Heart left ventricle (tissue), 16 donors: ENCODE data around the gene OPN1MW. TPM values are rescaled to one million over a fixed set of nuclear protein-coding genes. Genes with fewer than 3 reads are reported as not detected.
"Not testable (repeated sequence)": the region's sequence is repeated elsewhere in the genome, so short reads cannot be mapped to it uniquely, and the experiment has no call there.

Experiments
- ATAC-seq, 4 donors: fragments of 200-7000 bp; cut with Tn5 transposase; one replicate each; pipeline ENCODE4 v1.9.1; 2020 to 2022; ENCODE audit warnings: moderate library complexity in 4 of 4, mild to moderate bottlenecking in 3 of 4, moderate number of reproducible peaks in 1 of 4
- DNase-seq, 5 donors: peaks; one replicate each; pipeline ENCODE4 v3.0.0-alpha.2; 2020
- H3K27ac ChIP-seq, 12 donors: fragments of 200-600 bp; sonication (generic) in 4 of 12; one replicate each; pipeline versions ENCODE4 v1.5.0 to v1.8.0; 2016 to 2022; ENCODE audit warnings: mild to moderate bottlenecking in 2 of 12
- H3K27me3 ChIP-seq, 9 donors: fragments of 200-600 bp; sonication (generic) in 2 of 9; one replicate each; pipeline versions ENCODE4 v1.5.1 to v1.8.0; 2016 to 2022; ENCODE audit warnings: mild to moderate bottlenecking in 3 of 9
- H3K36me3 ChIP-seq, 9 donors: fragments of 200-600 bp; sonication (generic) in 2 of 9; one replicate each; pipeline versions ENCODE4 v1.5.0 to v1.8.0; 2018 to 2022; ENCODE audit warnings: mild to moderate bottlenecking in 2 of 9
- H3K4me1 ChIP-seq, 12 donors: fragments of 200-600 bp; sonication (generic) in 4 of 12; one replicate each; pipeline versions ENCODE4 v1.5.0 to v1.8.0; 2016 to 2022; ENCODE audit warnings: mild to moderate bottlenecking in 3 of 12
- H3K4me3 ChIP-seq, 12 donors: fragments of 200-600 bp; sonication (generic) in 4 of 12; one replicate each; pipeline versions ENCODE4 v1.5.0 to v1.8.0; 2017 to 2022; ENCODE audit warnings: mild to moderate bottlenecking in 9 of 12, moderate library complexity in 4 of 12
- H3K9me3 ChIP-seq, 12 donors: fragments of 200-600 bp; sonication (generic) in 4 of 12; one replicate each; pipeline versions ENCODE4 v1.5.0 to v1.8.0; 2016 to 2022; ENCODE audit warnings: mild to moderate bottlenecking in 1 of 12
- WGBS, 4 donors: extraction: QIAGEN DNeasy Blood & Tissue Kit in 2 of 4; methylation state at CpG; one replicate each; pipeline versions ENCODE4 v1.1.5 to v1.1.7; 2013 to 2018; 5-methylcytosine and 5-hydroxymethylcytosine counted together
- intact Hi-C, 10 donors: fragments of 100-400 bp; cut with DNase I; formaldehyde crosslinking; loops; one replicate each; pipeline versions ENCODE4 v1.11.1 to v1.14.2; 2022
- polyA plus RNA-seq, 2 donors: library from polyadenylated mRNA; stranded (reverse); fragments of 200-250 nt; gene quantifications; one replicate each; pipeline ENCODE4 v1.2.3, GENCODE V29; 2013
- total RNA-seq, 9 donors: library from RNA; depleted of rRNA in 2 of 9; stranded (reverse); fragments of >200 nt in 2 of 9; fragmentation: NEBNext Ultra II Directional in 3 of 9; extraction: Animal tissue kit (Norgen Biotek cat#: 25700) in 3 of 9; gene quantifications; one replicate each; pipeline versions ENCODE4 v1.1.0 to v1.2.4, GENCODE V29; 2016 to 2023
- donor health status: ischemic (EF 13 %, LVEDD 7.1; RV severe dilation, severe dysfunction).
- donor health status: healthy with polysubstance abuse.
- donor health status: DM: no; HTN: yes; CAD: no.
- donor health status: DM: no; HTN: no; CAD: no.
- donor health status: ischemic (EF 25% LVEDD 6.9; RV normal size, moderate dysfunction).
- donor health status: ischemic (EF 25% LVEDD 5.7; RV mildly dilated, moderate dysfunction).
- donor health status: healthy.
- donor health status: DM: yes; HTN: yes; CAD: no.
- donor health status: ischemic (EF 35%, LVEDD 5.7; RV mildly dilated, moderate dysfunction).
- donor health status: nonischemic (EF 11% LVEDD 7.7; RV severe dilation, severe dysfunction).
- donor health status: DM: yes; HTN: yes; CAD: no.
- donor health status: PGD.
- donor health status: ischemic (EF 29% LVEDD 5.4; RV normal size, mild dysfunction).
- donor health status: nonischemic (EF 23%, LVEDD 6.1; RV moderate dilation, normal function).

The OPN1MW gene
- total and polyA plus RNA-seq, 11 donors = not detected

DNA sequence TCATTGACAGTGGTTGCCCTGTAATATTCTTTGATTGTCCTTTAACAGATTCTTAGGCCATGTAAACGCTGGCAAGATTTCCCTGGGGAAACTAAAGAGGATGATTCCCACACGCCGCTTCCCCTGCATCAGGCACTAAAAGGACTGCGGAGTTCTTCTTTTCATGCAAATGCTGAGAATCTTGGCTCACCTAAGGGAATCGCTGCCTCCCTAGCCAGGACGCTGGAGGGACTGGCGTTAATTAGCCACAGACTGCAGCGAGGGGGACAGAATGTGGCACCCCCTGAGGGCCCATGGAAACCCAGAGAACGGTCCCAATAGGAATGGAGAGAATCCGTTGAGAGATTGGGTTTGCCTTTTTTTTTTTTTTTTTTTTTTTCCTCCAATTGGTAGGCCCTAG is 29.1 kb downstream of the OPN1MW start:
- no CpG with 5 or more reads among the region's 10 CpGs for WGBS, 4 donors
- ATAC-seq, DNase-seq, H3K27me3 ChIP-seq, H3K4me1 ChIP-seq, H3K9me3 ChIP-seq, H3K4me3 ChIP-seq, H3K36me3 ChIP-seq, intact Hi-C loops, H3K27ac ChIP-seq: not testable (repeated sequence)

DNA sequence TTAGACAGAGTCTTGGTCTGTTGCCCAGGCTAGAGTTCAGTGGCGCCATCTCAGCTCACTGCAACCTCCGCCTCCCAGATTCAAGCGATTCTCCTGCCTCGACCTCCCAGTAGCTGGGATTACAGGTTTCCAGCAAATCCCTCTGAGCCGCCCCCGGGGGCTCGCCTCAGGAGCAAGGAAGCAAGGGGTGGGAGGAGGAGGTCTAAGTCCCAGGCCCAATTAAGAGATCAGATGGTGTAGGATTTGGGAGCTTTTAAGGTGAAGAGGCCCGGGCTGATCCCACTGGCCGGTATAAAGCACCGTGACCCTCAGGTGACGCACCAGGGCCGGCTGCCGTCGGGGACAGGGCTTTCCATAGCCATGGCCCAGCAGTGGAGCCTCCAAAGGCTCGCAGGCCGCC is 37.1 kb downstream of the OPN1MW start, which contains the start of gene OPN1MW2:
TSS of gene OPN1MW2 (plus strand) at position 301 of the 400 bp plus-strand sequence. CDS start at position 361, 60 bp downstream.
- H3K27me3 ChIP-seq, ATAC-seq, H3K4me1 ChIP-seq, H3K4me3 ChIP-seq, H3K36me3 ChIP-seq, H3K9me3 ChIP-seq, H3K27ac ChIP-seq, intact Hi-C loops, DNase-seq: not testable (repeated sequence)
- no CpG with 5 or more reads among the region's 16 CpGs for WGBS, 4 donors

DNA sequence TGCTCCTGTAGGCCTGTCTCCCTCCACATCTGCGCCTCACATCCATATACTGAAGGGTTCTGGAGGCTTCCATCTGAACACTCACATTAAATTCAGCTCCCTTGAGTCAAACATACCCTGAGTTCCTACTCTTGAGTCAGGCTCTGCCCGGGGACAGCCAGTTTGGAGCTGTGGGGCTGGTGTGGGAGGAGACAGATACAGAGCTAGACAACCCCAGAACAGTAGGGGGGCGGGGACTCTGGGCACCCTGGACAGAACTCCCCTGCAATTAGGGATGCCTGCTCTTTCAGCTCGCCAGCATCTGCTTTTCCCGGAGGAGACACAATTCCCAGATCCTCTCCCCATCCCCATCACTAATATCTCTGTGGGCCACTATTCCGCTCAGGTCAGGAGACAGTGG is 42.9 kb downstream of the OPN1MW start:
- not testable (repeated sequence) for H3K27ac ChIP-seq, DNase-seq
- WGBS, 4 donors = no CpG with 5 or more reads among the region's 6 CpGs

DNA sequence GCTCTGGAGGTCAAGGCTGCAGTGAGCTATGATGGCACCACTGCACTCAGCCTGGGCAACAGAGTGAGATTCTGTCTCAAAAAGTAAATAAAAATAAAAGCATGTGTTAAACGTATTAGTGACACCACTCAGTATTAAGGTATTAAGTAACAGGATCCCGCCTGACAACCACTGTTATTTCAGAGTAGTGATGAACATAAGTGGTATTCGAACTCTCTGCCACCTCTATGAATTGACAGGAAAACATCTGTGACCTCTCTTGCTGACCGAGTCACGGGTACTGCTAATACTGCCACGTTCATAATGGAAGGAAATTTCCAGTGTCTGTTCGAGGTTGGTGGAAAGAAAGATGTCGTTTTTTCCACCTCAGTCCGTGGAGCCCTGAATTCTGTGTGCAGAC is 44.3 kb downstream of the OPN1MW start:
- H3K27ac ChIP-seq, intact Hi-C loops, H3K36me3 ChIP-seq, H3K27me3 ChIP-seq, H3K4me3 ChIP-seq, H3K9me3 ChIP-seq, ATAC-seq, H3K4me1 ChIP-seq, DNase-seq: not testable (repeated sequence)
- no CpG with 5 or more reads among the region's 9 CpGs for WGBS, 4 donors

More for the DNA sequence above, 42.9 kb downstream of the OPN1MW start:
- H3K4me1 ChIP-seq, H3K9me3 ChIP-seq, H3K4me3 ChIP-seq, intact Hi-C loops, H3K36me3 ChIP-seq, ATAC-seq, H3K27me3 ChIP-seq: not testable (repeated sequence)

DNA sequence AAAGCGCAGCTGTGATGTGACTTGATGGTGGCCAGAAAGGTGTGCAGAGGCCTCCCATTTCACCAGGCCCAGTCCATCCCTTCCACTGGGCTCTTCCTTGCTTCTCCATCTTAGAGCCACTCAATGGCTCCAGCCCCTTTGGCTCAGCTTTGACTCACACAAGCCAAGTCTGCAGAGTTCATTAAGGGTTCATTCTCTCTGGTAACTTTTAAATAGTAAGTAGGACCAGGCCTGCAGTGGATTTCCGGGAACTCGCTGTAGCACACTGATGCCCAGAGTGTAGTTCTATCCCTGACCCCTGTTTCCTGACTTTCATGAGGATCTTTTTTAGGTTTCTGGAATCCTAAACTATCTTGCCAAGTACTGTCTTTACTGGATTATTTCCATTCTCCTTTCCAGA is 49.0 kb downstream of the OPN1MW start:
- DNase-seq, intact Hi-C loops, H3K27ac ChIP-seq, H3K9me3 ChIP-seq, H3K27me3 ChIP-seq, H3K4me3 ChIP-seq, H3K36me3 ChIP-seq, H3K4me1 ChIP-seq: not testable (repeated sequence)
- no CpG with 5 or more reads among the region's 3 CpGs for WGBS, 4 donors
- ATAC-seq = peak in 3 of 4 donors; percentile 57 to 85 (median 79)

DNA sequence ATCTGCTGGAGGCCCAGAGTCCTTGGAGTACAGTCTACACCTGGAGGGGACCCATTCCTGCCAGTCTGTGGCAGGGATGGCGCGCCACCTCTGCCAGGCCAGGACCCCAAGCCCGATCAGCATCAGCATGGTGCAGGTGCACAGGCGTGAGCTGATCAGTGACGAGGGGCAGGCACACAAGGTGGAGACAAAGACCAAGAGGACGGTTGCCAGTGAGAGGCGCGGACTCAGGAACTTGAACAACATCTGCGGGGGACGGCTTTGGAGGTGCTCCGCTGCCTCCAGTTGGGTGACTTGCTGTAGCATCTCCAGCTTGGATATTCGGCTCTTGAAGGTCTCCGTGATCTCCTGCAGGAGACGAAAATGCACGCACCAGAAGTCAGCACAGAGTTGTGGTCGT is 51.2 kb downstream of the OPN1MW start:
- DNase-seq, H3K36me3 ChIP-seq, H3K27ac ChIP-seq, H3K9me3 ChIP-seq, H3K27me3 ChIP-seq, H3K4me3 ChIP-seq, ATAC-seq, intact Hi-C loops, H3K4me1 ChIP-seq: not testable (repeated sequence)
- no CpG with 5 or more reads among the region's 16 CpGs for WGBS, 4 donors

DNA sequence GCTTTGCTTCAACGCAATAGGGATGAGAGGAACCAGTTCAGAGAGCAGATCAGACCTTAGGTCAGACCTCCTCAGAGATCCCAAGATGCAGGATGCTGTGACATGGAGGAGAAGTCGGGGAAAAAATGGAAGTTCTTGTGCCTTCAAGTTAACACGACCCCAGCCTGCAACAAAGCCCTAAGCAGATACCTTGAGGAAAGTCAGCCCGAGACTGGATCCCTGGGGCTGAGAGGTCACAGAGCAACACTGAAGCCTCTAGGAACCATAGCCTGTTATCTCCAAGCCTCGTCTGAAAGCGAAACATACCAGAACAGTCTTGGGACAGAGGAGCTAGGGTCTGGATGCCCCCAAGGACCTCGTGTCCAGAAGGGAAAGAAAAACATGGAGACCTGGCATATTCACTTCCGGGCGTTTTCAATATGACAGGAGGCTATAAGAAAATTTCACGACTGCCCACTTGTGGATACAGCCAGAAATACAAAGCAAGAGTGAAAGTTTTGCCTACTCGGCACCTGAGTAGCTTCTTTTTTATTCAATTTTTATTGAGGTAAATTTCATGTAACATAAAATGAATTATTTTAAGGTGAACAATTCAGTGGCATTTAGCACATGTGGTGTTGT is 56.7 kb downstream of the OPN1MW start:
- ATAC-seq, H3K27ac ChIP-seq, H3K36me3 ChIP-seq, intact Hi-C loops, H3K4me3 ChIP-seq, H3K9me3 ChIP-seq, H3K27me3 ChIP-seq, H3K4me1 ChIP-seq: not testable (repeated sequence)
- peak in 1 of 5 donors; percentile 11 for DNase-seq
- WGBS, 4 donors = 75% methylated on average over 9 of the region's 11 CpGs; no CpG with 5 or more reads in 3 of the 4 donors

DNA sequence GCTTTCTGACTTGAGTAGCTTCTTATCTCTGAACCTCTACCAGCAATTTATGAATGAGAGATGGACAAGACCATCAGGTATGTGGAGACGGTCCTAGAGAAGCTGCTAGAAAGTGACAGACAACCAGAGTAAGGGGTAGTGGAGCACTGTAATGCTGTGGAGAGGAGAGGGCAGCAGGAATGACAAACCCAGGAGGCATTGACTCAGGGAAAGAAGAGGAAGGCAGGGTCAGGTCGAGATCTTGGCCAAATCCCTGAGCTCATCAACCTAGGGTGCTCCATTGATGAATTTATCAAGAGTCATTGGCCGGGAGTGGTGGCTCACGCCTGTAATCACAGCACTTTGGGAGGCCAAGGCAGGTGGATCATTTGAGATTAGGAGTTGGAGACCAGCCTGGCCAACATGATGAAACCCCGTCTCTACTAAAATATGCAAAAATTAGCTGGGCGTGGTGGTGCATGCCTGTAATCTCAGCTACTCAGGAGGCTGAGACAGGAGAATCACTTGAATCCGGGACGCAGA is 57.6 kb downstream of the OPN1MW start:
- H3K27ac ChIP-seq, H3K9me3 ChIP-seq, H3K4me3 ChIP-seq, H3K27me3 ChIP-seq, intact Hi-C loops, H3K4me1 ChIP-seq, H3K36me3 ChIP-seq: not testable (repeated sequence)
- DNase-seq (peak in 1 of 5 donors; percentile 11), ATAC-seq (peak in 1 of 4 donors; percentile 39)
- WGBS, 4 donors = 74 to 90% (median 81%) methylated on average over 6 to 8 of the region's 8 CpGs; no CpG with 5 or more reads in 1 of the 4 donors

Other genes with a start within 250 kb of the OPN1MW start
- 100 to 1,000 TPM in 2 of 9 donors, 10 to 100 TPM in 7; 52.5 to 112 (median 72.1) TPM for gene NAA10, start 247.6 kb upstream of the OPN1MW start, total RNA-seq
- gene NAA10, start 247.6 kb upstream of the OPN1MW start, polyA plus RNA-seq = 100 to 1,000 TPM; 120 to 221 TPM
- 10 to 100 TPM in 5 of 9 donors, 1 to 10 TPM in 4; 5.1 to 35.5 (median 10.2) TPM for gene RENBP, start 238.0 kb upstream of the OPN1MW start, total RNA-seq
- gene RENBP, start 238.0 kb upstream of the OPN1MW start, polyA plus RNA-seq = 1 to 10 TPM; 6.4 to 9.8 TPM
- gene HCFC1, start 210.8 kb upstream of the OPN1MW start, total RNA-seq = 10 to 100 TPM; 22.7 to 72.6 (median 34.8) TPM
- 10 to 100 TPM; 11.8 to 23.0 TPM for gene HCFC1, start 210.8 kb upstream of the OPN1MW start, polyA plus RNA-seq
- 10 to 100 TPM in 2 of 9 donors, 1 to 10 TPM in 7; 3.5 to 11.4 (median 8.3) TPM for gene TMEM187, start 209.8 kb upstream of the OPN1MW start, total RNA-seq
- 1 to 10 TPM; 3.2 to 7.0 TPM for gene TMEM187, start 209.8 kb upstream of the OPN1MW start, polyA plus RNA-seq
- gene IRAK1, start 162.7 kb upstream of the OPN1MW start, total RNA-seq = 10 to 100 TPM; 22.0 to 79.2 (median 29.7) TPM
- gene IRAK1, start 162.7 kb upstream of the OPN1MW start, polyA plus RNA-seq = 10 to 100 TPM; 23.8 to 89.3 TPM
- gene MECP2, start 84.9 kb upstream of the OPN1MW start, total RNA-seq = 10 to 100 TPM; 24.6 to 83.3 (median 37.1) TPM
- 10 to 100 TPM; 22.7 to 28.6 TPM for gene MECP2, start 84.9 kb upstream of the OPN1MW start, polyA plus RNA-seq
- not detected for gene OPN1LW, start 38.4 kb upstream of the OPN1MW start, total RNA-seq
- not detected for gene OPN1LW, start 38.4 kb upstream of the OPN1MW start, polyA plus RNA-seq
- not detected for gene OPN1MW2, start 37.2 kb downstream of the OPN1MW start, total RNA-seq
- gene OPN1MW2, start 37.2 kb downstream of the OPN1MW start, polyA plus RNA-seq = not detected
- not detected for gene OPN1MW3, start 75.0 kb downstream of the OPN1MW start, total RNA-seq
- not detected for gene OPN1MW3, start 75.0 kb downstream of the OPN1MW start, polyA plus RNA-seq
- not detected for gene TEX28, start 112.5 kb downstream of the OPN1MW start, total RNA-seq
- gene TEX28, start 112.5 kb downstream of the OPN1MW start, polyA plus RNA-seq = not detected
- gene TKTL1, start 113.2 kb downstream of the OPN1MW start, total RNA-seq = 10 to 100 TPM in 2 of 9 donors, 1 to 10 TPM in 7; 2.0 to 13.4 (median 7.7) TPM
- 10 to 100 TPM in 1 of 2 donors, 1 to 10 TPM in 1; 2.9 to 10.2 TPM for gene TKTL1, start 113.2 kb downstream of the OPN1MW start, polyA plus RNA-seq
- gene FLNA, start 192.0 kb downstream of the OPN1MW start, total RNA-seq = 100 to 1,000 TPM; 155 to 465 (median 234) TPM
- gene FLNA, start 192.0 kb downstream of the OPN1MW start, polyA plus RNA-seq = 100 to 1,000 TPM; 226 to 274 TPM
- 10 to 100 TPM; 37.6 to 76.8 (median 52.8) TPM for gene EMD, start 196.7 kb downstream of the OPN1MW start, total RNA-seq
- gene EMD, start 196.7 kb downstream of the OPN1MW start, polyA plus RNA-seq = 100 to 1,000 TPM in 1 of 2 donors, 10 to 100 TPM in 1; 71.9 to 152 TPM
- gene RPL10, start 215.8 kb downstream of the OPN1MW start, total RNA-seq = 1,000 to 10,000 TPM; 1,381 to 3,072 (median 2,052) TPM
- gene RPL10, start 215.8 kb downstream of the OPN1MW start, polyA plus RNA-seq = 1,000 to 10,000 TPM; 2,362 to 5,995 TPM
- 100 to 1,000 TPM in 2 of 9 donors, 10 to 100 TPM in 7; 26.7 to 117 (median 43.8) TPM for gene DNASE1L1, start 226.7 kb downstream of the OPN1MW start, total RNA-seq
- gene DNASE1L1, start 226.7 kb downstream of the OPN1MW start, polyA plus RNA-seq = 10 to 100 TPM; 27.7 to 57.1 TPM
- 10 to 100 TPM; 29.1 to 38.6 (median 34.5) TPM for gene TAFAZZIN, start 228.9 kb downstream of the OPN1MW start, total RNA-seq
- gene TAFAZZIN, start 228.9 kb downstream of the OPN1MW start, polyA plus RNA-seq = 10 to 100 TPM; 27.2 to 51.1 TPM
- 100 to 1,000 TPM in 2 of 9 donors, 10 to 100 TPM in 7; 67.7 to 127 (median 84.2) TPM for gene ATP6AP1, start 246.1 kb downstream of the OPN1MW start, total RNA-seq
- gene ATP6AP1, start 246.1 kb downstream of the OPN1MW start, polyA plus RNA-seq = 100 to 1,000 TPM in 1 of 2 donors, 10 to 100 TPM in 1; 33.8 to 111 TPM